ENCODE data around the gene TTC28.
A peak's percentile ranks its signal among the peaks of the same experiment; 100 is the strongest.

The TTC28 gene

DNA sequence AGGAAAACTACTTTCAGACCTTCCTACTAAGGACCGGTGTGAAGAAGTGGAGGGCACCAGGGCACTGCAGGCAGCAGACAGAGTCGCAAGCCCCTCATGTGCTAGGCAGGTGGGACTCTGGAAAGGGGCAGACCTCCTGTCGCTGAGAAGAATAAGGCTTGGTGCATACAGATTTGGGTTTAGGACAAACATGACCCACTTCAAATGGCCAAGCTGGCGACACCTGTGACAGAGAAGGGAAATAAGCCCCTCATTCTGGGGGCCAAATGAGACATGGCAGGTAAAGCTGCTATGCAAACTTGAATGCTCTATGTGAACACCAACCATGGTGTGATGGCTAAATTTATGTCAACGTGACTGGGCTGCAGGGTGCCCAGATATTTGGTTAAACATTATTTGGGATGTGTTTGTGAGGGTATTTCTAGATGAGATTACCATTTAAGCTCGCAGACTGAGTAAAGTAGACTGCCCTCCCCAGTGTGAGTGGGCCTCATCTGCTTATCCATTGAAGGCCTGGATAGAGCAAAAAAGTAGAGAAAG lies 648.2 kb downstream of the TTC28 start:
- no peak for DNase-seq

DNA sequence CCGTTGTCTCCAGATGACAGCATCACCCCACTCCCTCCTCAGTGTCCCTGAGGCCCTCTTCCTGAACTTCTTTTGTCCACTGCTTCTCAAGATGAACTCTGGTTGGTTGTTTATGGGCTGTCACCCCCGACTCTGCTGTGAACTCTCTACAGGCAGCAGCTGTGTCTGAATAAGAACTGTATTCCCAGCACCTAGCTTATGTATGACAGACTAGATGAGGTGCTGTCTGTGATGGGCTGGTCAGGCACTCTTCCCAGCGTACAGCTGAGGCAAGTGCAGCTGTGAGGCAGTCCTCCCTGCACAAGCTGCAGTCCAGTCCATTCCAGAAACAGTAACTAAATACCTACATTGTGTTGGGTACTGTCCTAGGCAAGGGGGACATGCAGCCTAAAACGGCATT lies 649.2 kb downstream of the TTC28 start:
- DNase-seq: no peak

- DNase-seq: no peak
These were observed 649.7 kb downstream of the TTC28 start for GRCh38 chr22:28029956-28030355.

DNA sequence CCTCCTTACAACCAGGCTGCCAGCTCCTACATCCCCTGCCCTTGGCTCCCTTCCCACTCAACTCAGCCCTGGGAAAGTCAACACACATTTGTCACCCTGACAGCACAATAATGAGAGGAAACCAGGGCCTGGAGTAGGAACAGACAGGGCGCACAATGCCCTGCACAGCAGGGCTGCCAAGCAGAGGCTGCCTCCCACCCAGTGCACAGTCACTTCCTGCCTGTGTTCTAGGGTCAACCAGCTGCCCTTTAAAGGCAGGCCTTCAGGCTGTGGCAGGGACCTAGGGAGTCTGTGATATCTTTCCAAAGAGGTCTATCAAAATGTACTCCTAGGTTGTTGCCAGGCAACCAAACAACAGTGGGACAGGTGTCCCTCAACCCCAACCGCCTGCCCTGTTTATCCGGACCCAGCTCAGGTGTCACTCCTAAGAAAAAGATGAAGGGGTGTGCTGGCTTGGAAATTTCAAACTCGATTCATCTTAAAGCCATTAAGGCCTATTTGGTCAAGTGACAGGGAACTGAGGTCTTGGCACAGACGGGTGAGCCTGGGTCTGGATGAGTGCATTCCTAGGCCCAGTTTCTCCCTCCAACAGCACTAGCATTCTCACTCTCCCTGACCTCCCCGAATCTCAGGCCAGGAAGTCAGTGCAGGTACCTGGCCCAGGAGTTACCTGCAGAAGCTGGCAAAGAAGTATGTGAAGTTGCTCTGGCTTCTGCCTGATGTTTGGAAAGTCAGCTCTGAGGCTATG lies 650.3 kb downstream of the TTC28 start:
- no peak for DNase-seq

DNA sequence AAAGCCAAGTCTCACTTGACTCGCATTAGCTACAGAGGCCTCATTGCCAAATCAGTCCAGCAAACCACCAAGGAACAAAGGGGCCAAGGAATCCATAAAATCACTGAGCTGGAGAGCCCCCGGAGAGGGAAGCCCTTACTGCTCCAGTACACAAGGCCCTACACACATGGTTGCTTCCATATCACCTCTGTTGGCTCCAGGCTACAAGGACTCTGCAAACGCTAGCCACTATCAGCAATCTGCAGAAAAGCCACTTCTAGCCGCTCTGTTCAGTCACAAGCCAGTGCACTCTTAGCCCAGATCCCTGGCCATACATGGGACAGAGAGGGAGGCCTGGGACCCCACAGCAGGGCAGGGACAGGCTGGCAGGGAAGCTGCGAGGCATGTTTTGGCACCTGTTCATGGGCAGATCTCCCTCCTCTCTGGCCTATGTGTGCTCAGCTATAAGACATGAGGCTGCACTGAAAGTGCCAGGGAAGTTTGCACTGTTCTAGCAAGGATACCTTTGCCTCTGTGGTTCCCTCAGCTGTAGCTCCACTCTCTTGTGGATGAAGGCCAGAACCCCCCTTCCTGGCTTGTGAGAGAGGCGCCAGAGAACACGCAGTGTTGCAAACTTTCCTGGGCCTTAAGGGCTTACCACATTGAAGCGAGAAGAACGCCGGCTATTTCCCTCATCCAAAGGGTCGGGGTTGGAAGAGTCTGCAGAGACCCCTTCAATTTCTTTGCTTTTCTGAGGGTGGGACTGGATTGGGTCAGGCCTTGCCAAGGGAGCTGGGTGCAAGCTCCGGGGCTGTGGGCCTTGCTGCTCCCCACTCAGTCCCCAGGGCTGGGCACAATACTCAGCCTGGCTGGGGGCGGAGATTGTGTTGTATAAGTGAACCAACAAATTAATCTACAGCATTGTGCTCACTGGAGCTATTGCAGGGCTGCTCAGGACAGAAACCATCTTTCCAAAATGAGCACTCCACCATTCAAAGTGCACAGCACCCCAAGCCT lies 651.9 kb downstream of the TTC28 start:
- DNase-seq: no peak

DNA sequence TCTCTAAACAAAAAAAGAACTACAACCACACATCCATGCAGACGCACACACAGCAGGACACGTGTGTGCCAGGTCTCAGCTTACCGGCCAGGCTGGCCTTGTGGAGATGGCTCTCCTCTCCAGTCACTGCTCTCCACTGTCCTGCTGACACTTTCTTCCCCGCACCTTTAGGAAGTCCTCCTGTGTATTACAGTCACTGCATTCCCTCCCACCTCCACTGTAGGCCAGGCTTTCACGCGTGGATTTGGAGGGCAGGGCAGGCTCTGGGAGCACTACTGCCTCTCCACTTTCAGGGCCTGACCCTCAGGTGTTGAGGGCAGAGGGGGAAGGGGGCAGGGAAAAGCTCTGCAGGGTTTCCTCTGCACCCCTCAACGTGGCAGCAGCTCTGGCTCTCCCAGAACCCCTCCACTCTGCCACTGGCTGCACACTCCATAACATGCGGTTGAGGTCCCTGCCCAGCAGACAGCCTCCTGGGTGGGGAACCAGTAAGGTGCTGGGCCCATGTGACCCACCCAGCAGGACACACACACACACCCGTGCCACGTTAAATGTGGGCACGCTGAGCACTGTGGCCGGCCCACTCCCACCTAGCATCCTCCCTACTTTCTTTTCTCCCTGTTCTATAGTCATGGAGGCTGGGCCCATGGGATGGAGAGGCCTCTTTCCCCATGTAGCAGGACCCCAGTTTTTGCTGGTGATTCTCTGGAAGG lies 653.6 kb downstream of the TTC28 start:
- DNase-seq: no peak

GRCh38 chr22:28025333-28025732 lies 654.3 kb downstream of the TTC28 start:
- no peak for DNase-seq

- no peak for DNase-seq
These were observed 655.2 kb downstream of the TTC28 start for GRCh38 chr22:28024422-28024888.

- peak; percentile 74 for DNase-seq
These were observed 655.9 kb downstream of the TTC28 start for GRCh38 chr22:28023774-28024173.

- no peak for DNase-seq
These were observed 656.6 kb downstream of the TTC28 start for GRCh38 chr22:28023036-28023435.

DNA sequence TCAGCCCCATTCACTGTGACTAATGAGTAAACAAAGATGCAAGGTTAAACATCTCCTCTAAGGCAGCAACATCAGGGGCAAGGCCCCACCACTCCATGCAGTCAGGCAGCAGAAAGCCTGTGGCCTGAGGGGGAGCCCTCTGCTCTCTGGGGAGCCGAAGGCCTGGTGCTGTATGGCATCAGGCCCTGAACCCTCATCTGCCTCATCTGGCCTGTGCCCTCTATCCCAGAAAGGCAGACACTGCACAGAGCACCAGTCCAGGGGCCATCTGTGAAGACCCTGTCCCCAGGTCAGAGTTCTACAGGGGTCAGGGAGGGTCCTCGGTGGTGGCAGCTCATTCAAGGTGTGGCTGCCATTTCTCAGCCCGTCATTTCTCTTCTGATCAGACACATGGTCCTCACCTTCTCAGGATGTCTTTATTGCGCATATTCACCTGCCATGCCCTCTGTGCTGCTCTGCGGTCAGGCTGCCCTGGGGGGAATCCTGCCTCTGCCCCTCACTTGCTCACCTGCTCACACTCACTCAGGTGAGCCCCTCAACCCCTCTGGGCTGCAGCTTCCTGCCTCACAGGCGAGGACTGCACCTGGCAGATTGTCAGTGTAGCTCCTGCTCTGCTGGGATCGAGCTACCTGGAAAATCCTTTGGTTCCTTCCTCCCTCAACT lies 657.5 kb downstream of the TTC28 start:
- no peak for DNase-seq

GRCh38 chr22:28021116-28021997 lies 658.3 kb downstream of the TTC28 start:
- DNase-seq: peak; percentile 81

GRCh38 chr22:28019881-28020861 lies 659.5 kb downstream of the TTC28 start:
- peak; percentile 81 for DNase-seq

DNA sequence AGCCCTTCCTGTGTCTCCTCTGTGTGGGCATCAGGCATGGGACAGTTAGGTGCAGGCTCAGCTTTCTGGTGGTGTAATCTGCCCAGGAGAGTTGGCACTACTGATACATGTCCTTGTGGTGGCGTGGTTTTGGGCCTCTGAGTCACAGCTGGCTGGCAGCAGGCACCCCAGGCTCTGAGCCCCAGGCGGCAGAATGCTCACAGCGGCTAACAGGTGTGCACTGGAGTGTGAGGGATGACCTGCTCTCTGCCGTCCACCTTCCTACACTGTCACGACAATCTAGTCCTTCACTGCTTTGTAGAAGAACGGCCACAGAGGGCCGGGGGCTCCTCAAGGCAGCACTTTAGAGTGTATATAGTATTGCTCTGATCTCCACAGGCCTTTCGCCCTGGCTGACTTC lies 660.3 kb downstream of the TTC28 start:
- no peak for DNase-seq

- no peak for DNase-seq
These were observed 661.1 kb downstream of the TTC28 start for GRCh38 chr22:28018461-28018927.

GRCh38 chr22:28017859-28018258 lies 661.8 kb downstream of the TTC28 start:
- no peak for DNase-seq

DNA sequence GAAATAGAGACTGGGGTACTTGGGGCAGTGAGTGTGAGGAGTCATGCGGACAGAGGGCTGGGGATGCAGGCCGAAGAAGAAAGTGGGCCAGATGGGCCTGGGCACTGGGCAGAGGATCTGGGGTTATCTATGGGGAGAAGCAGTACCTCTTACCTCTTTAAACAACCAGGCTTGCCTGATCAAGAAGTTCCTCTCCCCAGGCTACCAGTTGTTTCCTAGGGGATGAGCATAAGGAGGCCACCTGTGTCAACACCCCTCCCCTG lies 662.2 kb downstream of the TTC28 start:
- no peak for DNase-seq

DNA sequence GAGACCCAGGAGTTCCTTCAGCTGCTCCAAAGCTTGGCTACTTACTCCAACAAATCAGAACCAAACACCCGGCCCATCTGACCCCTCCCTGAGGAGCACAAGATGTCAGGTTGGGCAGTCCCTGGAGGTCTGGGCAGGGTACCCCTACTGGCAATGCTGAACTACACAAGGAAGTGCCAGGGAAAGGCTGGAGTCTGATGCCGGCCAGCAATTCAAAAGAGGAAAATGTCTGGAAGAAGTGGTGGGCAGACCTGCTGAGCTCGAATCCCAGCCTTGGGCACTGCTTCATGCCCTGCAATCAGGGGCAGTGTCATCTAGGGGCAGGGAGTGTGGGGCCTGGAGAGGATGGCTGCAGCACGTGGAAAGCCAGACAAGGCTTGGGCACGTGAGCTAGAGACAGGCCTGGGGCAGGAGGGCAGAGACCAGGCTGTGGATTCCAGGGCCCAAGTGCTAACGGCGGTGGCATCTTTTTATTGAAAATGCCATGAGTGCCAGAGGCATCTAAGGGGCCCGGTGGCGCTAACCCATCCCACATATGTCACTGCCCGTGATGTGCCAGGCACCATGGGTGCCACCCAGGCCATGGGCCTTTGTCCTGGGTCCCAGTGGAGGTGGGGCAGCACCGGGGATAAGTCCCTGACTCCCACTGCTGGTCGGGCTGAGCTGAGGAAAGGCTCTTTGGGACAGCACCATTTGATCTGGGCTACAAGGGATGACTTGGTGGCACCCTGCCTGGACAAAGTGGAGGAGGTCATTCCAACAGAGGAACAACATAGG lies 662.7 kb downstream of the TTC28 start:
- DNase-seq: no peak

Data from NCI-H82 (cell line).